Measurements from ENCODE around the gene KIAA0930.

Gene KIAA0930

DNA sequence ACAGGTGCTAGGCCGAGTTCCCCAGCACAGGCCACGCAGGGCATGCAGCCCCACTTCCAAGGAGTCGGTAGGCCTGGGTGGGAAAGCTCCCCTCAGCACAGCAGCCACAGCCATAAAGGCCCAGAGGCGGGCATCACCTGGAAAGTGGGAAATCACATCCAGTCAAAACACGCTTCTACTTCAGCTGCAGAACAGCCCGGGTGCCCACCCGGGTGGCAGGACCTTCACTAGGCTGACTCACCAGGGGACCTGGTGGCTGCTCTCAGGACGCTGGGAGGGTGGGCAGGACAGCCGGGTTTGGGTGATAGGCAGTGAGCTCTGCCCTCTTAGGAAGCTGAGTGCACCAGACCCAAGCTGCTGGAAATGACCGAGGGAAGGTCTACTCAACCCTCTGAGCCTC is 7.3 kb downstream of the KIAA0930 start:
- no peak for DNase-seq (ENCODE audit: low spot score)
- TF ChIP-seq, protein P1, sequence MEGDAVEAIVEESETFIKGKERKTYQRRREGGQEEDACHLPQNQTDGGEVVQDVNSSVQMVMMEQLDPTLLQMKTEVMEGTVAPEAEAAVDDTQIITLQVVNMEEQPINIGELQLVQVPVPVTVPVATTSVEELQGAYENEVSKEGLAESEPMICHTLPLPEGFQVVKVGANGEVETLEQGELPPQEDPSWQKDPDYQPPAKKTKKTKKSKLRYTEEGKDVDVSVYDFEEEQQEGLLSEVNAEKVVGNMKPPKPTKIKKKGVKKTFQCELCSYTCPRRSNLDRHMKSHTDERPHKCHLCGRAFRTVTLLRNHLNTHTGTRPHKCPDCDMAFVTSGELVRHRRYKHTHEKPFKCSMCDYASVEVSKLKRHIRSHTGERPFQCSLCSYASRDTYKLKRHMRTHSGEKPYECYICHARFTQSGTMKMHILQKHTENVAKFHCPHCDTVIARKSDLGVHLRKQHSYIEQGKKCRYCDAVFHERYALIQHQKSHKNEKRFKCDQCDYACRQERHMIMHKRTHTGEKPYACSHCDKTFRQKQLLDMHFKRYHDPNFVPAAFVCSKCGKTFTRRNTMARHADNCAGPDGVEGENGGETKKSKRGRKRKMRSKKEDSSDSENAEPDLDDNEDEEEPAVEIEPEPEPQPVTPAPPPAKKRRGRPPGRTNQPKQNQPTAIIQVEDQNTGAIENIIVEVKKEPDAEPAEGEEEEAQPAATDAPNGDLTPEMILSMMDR (IDR thresholded peaks at IDR 0.05; ENCODE audit: extremely low read depth, missing control alignments) = no peak

DNA sequence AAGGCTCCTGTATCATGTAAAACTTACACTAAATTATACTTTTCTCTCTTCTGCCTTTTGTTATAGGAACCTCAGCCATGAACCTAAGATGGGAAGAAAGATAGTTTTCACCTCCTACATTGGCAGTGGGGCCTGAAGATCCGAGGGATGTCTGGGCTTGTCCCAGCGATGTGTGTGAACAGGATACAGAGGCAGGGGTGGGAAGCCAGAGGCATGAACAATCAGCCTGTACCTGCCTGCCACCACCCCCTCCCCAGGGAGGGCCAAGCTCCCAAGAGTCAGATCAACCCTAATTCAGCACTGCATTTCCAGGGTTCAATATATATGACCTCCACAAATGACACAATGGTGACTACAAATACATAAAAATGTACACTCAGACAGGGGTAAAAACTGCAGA is 9.4 kb downstream of the KIAA0930 start:
- TF ChIP-seq, protein P1 (IDR thresholded peaks at IDR 0.05; ENCODE audit: extremely low read depth, missing control alignments) = no peak
- DNase-seq (ENCODE audit: low spot score) = no peak

DNA sequence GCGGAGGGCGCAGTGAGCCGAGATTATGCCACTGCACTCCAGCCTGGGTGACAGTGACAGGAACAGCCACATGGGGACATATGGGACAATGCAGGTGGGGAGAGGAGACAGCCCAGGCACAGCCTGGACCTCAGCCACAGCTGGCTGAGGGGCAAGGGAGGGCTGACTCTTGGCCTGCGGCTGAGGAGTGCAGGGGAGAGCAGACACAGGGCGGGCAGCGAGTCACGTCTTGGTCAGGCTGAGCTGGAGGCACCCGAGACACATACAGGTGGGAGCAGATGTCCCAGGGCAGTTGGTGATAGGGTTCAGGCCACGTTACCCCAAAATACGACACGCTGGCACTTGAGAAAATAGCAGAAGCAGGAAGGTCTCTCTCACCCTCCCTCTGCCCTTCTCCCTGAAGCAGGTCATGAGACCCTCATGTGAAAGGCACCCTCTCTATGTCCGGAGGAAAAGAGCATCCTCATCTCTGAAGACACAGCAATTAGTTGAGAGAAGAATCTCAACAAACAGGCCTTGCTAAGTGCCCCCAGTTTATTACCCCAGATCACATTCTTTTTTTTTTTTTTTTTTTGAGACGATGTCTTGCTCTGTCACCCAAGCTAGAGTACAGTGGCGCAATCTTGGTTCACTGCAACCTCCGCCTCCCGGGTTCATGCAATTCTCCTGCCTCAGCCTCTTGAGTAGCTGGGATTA is 10.5 kb downstream of the KIAA0930 start:
- no peak for DNase-seq (ENCODE audit: low spot score)
- TF ChIP-seq, protein P1 (IDR thresholded peaks at IDR 0.05; ENCODE audit: extremely low read depth, missing control alignments) = no peak

DNA sequence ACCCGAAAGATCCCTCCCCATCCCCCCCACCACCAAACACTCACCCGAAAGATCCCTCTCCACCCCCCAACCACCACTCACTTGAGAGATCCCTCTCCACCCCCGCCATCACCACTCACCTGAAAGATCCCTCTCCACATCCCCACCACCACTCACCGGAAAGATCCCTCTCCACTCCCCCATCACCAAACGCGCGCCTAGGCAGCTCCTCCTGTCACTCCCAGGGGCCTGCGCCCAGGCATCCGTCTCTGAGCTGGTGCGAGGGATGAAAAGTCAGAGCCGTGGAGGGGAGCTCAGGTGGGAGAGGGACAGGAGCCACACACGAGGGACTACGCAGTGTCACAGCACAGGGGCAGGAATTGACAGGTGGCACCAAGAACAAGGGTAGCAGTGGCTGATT is 11.5 kb downstream of the KIAA0930 start:
- TF ChIP-seq, protein P1 (IDR thresholded peaks at IDR 0.05; ENCODE audit: extremely low read depth, missing control alignments) = no peak
- no peak for DNase-seq (ENCODE audit: low spot score)

DNA sequence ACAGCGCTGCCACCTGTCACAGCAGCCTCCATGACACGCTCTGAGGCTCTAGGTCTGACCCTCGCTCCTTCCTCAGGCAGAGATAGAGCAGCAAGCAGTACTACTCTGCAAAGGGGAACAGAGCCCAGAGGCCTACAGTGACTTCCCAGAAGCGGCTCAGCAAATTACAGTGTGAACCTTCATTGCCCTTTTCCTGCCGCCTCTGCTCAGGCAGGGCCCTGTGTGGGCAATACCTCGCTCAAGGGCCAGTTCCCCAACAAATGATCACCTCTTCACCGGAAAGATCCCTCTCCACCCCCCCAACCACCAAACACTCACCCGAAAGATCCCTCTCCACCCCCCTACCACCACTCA is 12.3 kb downstream of the KIAA0930 start:
- TF ChIP-seq, protein P1 (IDR thresholded peaks at IDR 0.05; ENCODE audit: extremely low read depth, missing control alignments) = no peak
- DNase-seq (ENCODE audit: low spot score) = no peak

DNA sequence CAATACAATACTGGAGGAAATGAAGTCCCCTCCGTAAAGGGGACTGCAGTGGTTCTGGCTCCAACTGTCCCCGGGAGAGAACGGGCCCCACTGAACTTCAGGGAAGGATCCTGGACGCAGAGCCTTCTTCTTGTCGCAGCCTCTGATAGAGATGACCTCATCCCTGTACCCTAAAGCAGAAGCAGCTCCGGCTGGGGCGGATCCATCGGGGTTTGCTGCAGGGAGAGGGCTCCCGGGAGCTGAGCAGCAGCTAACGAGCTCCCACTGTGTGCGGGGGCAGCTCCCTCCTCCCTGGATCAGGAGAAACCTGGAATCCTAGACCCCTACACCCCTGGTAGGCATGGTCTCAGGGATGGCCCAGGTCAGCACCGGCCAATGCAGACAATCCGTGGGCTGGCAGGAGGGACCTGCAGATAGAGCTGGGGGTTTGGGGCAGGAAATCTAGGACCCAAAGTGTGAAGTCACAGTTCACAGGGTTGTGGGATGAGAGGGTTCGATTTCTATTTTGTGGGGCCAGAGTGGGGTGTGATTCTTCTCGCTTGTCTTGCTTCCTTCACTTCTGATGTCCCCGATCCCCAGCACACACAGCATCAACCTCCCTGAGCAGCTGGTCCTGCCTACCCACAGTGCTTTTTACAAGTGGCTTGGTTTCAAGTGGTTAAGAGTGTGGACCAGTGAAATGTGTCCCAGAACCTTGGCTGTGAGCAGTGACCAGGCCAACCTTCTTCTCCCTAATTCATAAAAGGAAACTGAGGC is 12.9 kb downstream of the KIAA0930 start:
- TF ChIP-seq, protein P1 (IDR thresholded peaks at IDR 0.05; ENCODE audit: extremely low read depth, missing control alignments) = no peak
- DNase-seq (ENCODE audit: low spot score) = no peak

DNA sequence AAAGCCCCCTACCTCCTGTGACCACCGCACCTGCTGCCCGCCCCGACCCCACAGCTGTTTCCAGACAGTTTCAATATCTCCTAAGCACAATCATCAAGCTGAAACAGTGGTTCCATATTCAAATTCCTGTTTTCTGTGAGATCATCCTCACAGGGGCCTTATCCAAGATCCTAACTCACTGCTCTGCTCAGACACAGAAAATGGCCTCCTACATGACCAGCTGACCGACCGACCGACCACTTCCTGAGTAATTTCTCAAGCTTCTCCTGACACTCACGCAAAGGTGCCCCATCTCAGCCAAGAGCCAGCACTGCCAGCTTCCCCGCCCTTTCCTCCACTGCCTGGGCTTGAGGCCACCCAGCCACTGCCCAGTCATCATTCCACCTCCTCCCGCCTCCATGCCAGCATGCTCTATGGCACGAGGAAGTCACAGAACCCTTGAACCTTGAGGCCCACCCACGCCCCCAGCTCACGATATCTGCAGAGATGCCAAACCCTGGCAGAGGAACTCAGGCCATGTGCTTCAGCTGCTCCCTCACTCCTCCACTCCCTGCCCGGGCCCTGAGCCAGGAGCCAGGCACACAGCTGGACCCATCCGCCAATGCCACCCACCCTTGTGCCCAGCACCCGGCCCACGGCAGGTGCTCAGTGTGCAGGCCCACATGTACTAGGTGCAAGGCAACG is 14.0 kb downstream of the KIAA0930 start:
- DNase-seq (ENCODE audit: low spot score) = no peak
- TF ChIP-seq, protein P1 (IDR thresholded peaks at IDR 0.05; ENCODE audit: extremely low read depth, missing control alignments) = no peak
